LNCaP clone FGC (cell line): ENCODE results near the gene TNFRSF9.

ENCODE experiments used
- DNase-seq: peaks from one replicate; pipeline ENCODE4 v3.0.0-alpha.2; 2011; ENCODE audit warnings: low read depth
- H3K4me3 ChIP-seq: 2 replicates; pipeline ENCODE4 v1.5.1; 2011; ENCODE audit warnings: mild to moderate bottlenecking, low read depth, low read length, control low read depth
- TF ChIP-seq, protein P1 (sequence below): IDR thresholded peaks from 2 replicates; pipeline ENCODE4 v1.5.1; 2012; ENCODE audit warnings: mild to moderate bottlenecking; ENCODE audit not compliant: control insufficient read depth, insufficient read depth; ENCODE audit errors: extremely low read depth

Gene TNFRSF9

DNA sequence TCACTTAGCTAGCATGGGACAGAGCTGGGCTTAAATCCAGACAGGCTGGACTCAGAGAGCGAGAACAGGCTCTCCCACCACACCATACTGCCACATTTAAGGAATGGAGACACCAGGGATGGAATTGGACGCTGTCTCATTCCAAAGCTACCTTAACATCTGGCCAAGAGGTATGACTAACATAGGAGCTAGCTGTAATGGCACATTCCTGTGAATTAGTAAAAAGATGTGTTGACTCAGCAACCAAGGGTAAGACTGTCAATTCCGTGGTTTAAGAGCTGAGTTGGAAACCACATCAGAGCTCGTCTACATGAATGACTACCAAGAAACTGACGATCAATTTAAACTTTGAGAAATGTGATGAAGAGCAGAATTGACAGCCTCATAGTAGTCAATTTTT, 8.3 kb upstream of the TNFRSF9 start:
- DNase-seq: no peak
- TF ChIP-seq, protein P1, sequence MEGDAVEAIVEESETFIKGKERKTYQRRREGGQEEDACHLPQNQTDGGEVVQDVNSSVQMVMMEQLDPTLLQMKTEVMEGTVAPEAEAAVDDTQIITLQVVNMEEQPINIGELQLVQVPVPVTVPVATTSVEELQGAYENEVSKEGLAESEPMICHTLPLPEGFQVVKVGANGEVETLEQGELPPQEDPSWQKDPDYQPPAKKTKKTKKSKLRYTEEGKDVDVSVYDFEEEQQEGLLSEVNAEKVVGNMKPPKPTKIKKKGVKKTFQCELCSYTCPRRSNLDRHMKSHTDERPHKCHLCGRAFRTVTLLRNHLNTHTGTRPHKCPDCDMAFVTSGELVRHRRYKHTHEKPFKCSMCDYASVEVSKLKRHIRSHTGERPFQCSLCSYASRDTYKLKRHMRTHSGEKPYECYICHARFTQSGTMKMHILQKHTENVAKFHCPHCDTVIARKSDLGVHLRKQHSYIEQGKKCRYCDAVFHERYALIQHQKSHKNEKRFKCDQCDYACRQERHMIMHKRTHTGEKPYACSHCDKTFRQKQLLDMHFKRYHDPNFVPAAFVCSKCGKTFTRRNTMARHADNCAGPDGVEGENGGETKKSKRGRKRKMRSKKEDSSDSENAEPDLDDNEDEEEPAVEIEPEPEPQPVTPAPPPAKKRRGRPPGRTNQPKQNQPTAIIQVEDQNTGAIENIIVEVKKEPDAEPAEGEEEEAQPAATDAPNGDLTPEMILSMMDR: no peak
- H3K4me3 ChIP-seq: no peak overlapping the region

- H3K4me3 ChIP-seq: no peak overlapping the region
- no peak for DNase-seq
- TF ChIP-seq, protein P1: no peak
Observed at GRCh38 chr1:7943251-7943650, 2.6 kb upstream of the TNFRSF9 start.

- no peak for DNase-seq
- H3K4me3 ChIP-seq: peak overlapping the region; percentile 11; the same call in 1 of the 2 replicates
- TF ChIP-seq, protein P1: peak; percentile 73
Observed at GRCh38 chr1:7942214-7942921, 1.7 kb upstream of the TNFRSF9 start.

DNA sequence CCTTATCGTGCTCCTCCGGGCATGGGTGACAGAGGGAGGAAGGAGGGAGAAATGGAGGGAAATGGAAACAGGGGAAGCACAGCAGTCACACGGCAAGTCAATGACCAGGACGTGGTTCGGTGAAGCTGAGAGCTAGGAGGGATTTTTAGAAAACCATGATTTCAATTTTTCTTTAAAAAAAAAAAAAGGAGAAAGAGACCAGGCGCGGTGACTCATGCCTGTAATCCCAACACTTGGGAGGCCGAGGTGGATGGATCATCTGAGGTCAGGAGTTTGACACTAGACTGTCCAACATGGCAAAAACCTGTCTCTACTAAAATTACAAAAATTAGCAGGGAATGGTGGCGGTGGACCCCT, 776 bp upstream of the TNFRSF9 start:
- TF ChIP-seq, protein P1: no peak
- H3K4me3 ChIP-seq: no peak overlapping the region
- no peak for DNase-seq

DNA sequence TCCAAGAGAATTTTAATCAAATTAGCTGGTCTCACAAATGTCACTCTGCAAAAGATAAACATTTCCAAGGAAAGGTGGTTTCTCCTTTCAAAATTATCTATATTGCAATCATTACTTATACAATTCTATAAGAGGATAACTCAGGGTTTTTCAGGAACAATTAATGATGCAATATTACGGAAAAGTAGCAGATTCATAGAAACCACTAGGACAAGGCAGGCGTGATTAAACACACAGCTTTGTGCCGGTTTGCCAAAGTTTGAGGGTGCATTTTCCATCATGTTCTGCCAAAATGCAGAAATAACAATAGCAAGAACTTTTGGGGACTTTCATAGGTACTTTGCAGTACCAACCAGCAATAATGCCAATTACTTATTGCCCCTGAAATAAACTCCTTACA, 605 bp downstream of the TNFRSF9 start:
- DNase-seq: no peak
- no peak overlapping the region for H3K4me3 ChIP-seq
- TF ChIP-seq, protein P1: no peak

GRCh38 chr1:7938070-7938469, 2.6 kb downstream of the TNFRSF9 start:
- H3K4me3 ChIP-seq: no peak overlapping the region
- TF ChIP-seq, protein P1: no peak
- no peak for DNase-seq
